ENCODE data around the gene RAB39B. TPM values are rescaled to one million over a fixed set of nuclear protein-coding genes. Genes with fewer than 3 reads are reported as not detected.

The RAB39B gene
- polyA plus RNA-seq, 4 donors, result 1.1 to 3.6 (median 3.3) TPM

- DNase-seq (ENCODE audit: low read depth in 4 of 4, low spot score in 3 of 4), result peak; percentile 68 to 86 (median 78)
These were observed 47.9 kb downstream of the RAB39B start, which contains the start of gene VBP1 for GRCh38 chrX:155216179-155216939. TSS of gene VBP1 (plus strand) at chrX:155216460. CDS start at chrX:155216483, 23 bp downstream.

GRCh38 chrX:155215443-155216178 lies 48.7 kb downstream of the RAB39B start:
- DNase-seq (ENCODE audit: low read depth in 4 of 4, low spot score in 3 of 4), result no peak

- DNase-seq (ENCODE audit: low read depth in 4 of 4, low spot score in 3 of 4), result no peak
These were observed 50.6 kb downstream of the RAB39B start for GRCh38 chrX:155213731-155214130.

GRCh38 chrX:155211208-155211607 lies 53.1 kb downstream of the RAB39B start:
- DNase-seq (ENCODE audit: low read depth in 4 of 4, low spot score in 3 of 4), result no peak

Other genes starting within 250 kb of the RAB39B start
- 10 to 100 TPM in 3 of 4 donors, 1 to 10 TPM in 1; 7.8 to 15.6 (median 13.7) TPM for gene F8, start 241.8 kb downstream of the RAB39B start, polyA plus RNA-seq (ENCODE audit: insufficient read length in 4 of 4)
- 100 to 1,000 TPM; 103 to 129 (median 112) TPM for gene FUNDC2, start 237.6 kb downstream of the RAB39B start, polyA plus RNA-seq (ENCODE audit: insufficient read length in 4 of 4)
- gene CMC4, start 193.4 kb downstream of the RAB39B start, polyA plus RNA-seq (ENCODE audit: insufficient read length in 4 of 4), result 1 to 10 TPM; 5.9 to 9.4 (median 6.9) TPM
- 10 to 100 TPM; 15.1 to 29.1 (median 20.0) TPM for gene MTCP1, start 193.4 kb downstream of the RAB39B start, polyA plus RNA-seq (ENCODE audit: insufficient read length in 4 of 4)
- 10 to 100 TPM; 16.6 to 34.8 (median 27.4) TPM for gene BRCC3, start 193.0 kb downstream of the RAB39B start, polyA plus RNA-seq (ENCODE audit: insufficient read length in 4 of 4)
- gene VBP1, start 48.0 kb downstream of the RAB39B start, polyA plus RNA-seq (ENCODE audit: insufficient read length in 4 of 4), result 100 to 1,000 TPM in 1 of 4 donors, 10 to 100 TPM in 3; 75.3 to 119 (median 82.7) TPM
- gene CLIC2, start 70.1 kb upstream of the RAB39B start, polyA plus RNA-seq (ENCODE audit: insufficient read length in 4 of 4), result 1 to 10 TPM; 3.5 to 8.4 (median 4.1) TPM
- not detected for gene F8A2, start 117.6 kb upstream of the RAB39B start, polyA plus RNA-seq (ENCODE audit: insufficient read length in 4 of 4)
- gene F8A3, start 194.1 kb upstream of the RAB39B start, polyA plus RNA-seq (ENCODE audit: insufficient read length in 4 of 4), result 10 to 100 TPM in 2 of 4 donors, 1 to 10 TPM in 2; 7.6 to 12.5 (median 9.7) TPM

Measured in left renal pelvis (tissue), 4 donors.